Measurements from ENCODE around the gene C9orf152. TPM values are rescaled to one million over a fixed set of nuclear protein-coding genes. Genes with fewer than 3 reads are reported as not detected.

The C9orf152 gene
- total and polyA plus RNA-seq, 9 of the 15 experiments (the other 6 are each of a cell fraction or from before 2014, with no cell fraction given): not detected

DNA sequence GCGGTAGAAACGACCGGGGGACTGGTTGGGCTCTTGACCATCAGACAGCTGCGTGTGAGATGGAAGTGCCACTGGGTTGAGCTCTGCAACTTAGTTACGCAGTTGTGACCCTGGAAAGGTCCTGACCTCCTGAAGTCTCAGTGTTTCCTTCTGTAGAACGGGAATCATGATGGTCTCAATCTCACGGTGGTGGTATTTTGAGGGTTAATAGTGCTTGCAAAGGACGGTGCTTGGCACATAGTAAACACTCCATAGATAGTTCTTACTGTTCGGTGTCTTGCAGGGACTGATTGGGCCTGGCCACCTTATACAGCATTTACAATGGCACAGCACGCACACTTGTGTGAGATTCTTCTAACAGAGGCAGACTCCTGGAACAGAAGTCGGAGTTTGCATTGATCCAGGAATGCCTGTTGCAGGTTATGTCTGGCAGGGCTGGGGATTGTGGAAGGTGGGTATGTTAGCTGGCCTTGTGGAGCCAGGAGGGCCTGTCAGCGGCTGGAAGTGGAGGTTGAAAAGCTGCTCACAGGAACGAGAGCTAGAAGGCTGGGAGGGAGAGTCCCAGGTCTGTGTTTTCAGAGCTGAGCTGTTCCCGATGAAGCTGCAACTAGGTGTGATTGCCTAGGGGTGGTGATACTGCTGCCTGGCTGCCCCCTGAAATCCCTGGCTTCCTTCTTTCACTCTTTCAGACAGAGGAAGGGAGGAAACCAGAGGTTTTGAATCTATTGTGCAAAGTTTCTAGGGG lies 49.3 kb upstream of the C9orf152 start (continued):
- TF ChIP-seq POLR2H (tag; IDR thresholded peaks at IDR 0.05; ENCODE audit: low read depth) (no peak), ZNF696 (CRISPR knock-in tag; conservative IDR thresholded peaks at IDR 0.05) (no peak), ZFX (CRISPR knock-in tag; IDR thresholded peaks at IDR 0.05) (peak; percentile 65), CBX3 (IDR thresholded peaks at IDR 0.05; ENCODE audit: borderline replicate concordance in 1 of 2, low read length in 2 of 2) (peak in 1 of 2 experiments; percentile 53; a peak in 1 of 3 replicates), LARP7 (IDR thresholded peaks at IDR 0.05) (no peak), HLTF (IDR thresholded peaks at IDR 0.05) (no peak), MTA1 (IDR thresholded peaks at IDR 0.05; ENCODE audit: borderline replicate concordance) (no peak), ZSCAN32 (CRISPR knock-in tag; IDR thresholded peaks at IDR 0.05) (no peak), HDAC8 (tag; IDR thresholded peaks at IDR 0.05) (no peak), RCOR1 (IDR thresholded peaks at IDR 0.05; ENCODE audit: borderline replicate concordance in 1 of 2, low read depth in 2 of 2, low read length in 2 of 2) (0 out of 4 replicates have a peak, but pooled peaks of 1 of the 2 experiments have one; percentile 50), NR3C1 (CRISPR knock-in tag; IDR thresholded peaks at IDR 0.05) (no peak), ZBED1 (IDR thresholded peaks at IDR 0.05) (no peak), TEAD2 (tag; IDR thresholded peaks at IDR 0.05) (no peak), ZNF57 (CRISPR knock-in tag; IDR thresholded peaks at IDR 0.05) (0 out of 2 replicates have a peak, but pooled peaks have one; percentile 2), FOXP1 (CRISPR knock-in tag; IDR thresholded peaks at IDR 0.05) (0 out of 2 replicates have a peak, but pooled peaks have one; percentile 63), TSC22D4 (tag; IDR thresholded peaks at IDR 0.05) (no peak), BRD4 (IDR thresholded peaks at IDR 0.05) (peak; percentile 79; the same call in 1 of the 2 replicates), SIRT6 (IDR thresholded peaks at IDR 0.05; ENCODE audit: low read depth, low read length) (no peak)
- TF ChIP-seq, protein P1, sequence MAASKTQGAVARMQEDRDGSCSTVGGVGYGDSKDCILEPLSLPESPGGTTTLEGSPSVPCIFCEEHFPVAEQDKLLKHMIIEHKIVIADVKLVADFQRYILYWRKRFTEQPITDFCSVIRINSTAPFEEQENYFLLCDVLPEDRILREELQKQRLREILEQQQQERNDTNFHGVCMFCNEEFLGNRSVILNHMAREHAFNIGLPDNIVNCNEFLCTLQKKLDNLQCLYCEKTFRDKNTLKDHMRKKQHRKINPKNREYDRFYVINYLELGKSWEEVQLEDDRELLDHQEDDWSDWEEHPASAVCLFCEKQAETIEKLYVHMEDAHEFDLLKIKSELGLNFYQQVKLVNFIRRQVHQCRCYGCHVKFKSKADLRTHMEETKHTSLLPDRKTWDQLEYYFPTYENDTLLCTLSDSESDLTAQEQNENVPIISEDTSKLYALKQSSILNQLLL (CRISPR knock-in tag; IDR thresholded peaks at IDR 0.05; ENCODE audit: borderline replicate concordance): no peak
- TF ChIP-seq, protein P2, sequence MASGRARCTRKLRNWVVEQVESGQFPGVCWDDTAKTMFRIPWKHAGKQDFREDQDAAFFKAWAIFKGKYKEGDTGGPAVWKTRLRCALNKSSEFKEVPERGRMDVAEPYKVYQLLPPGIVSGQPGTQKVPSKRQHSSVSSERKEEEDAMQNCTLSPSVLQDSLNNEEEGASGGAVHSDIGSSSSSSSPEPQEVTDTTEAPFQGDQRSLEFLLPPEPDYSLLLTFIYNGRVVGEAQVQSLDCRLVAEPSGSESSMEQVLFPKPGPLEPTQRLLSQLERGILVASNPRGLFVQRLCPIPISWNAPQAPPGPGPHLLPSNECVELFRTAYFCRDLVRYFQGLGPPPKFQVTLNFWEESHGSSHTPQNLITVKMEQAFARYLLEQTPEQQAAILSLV (tag; IDR thresholded peaks at IDR 0.05): 0 out of 2 replicates have a peak, but pooled peaks have one; percentile 36
- TF ChIP-seq, protein P3, sequence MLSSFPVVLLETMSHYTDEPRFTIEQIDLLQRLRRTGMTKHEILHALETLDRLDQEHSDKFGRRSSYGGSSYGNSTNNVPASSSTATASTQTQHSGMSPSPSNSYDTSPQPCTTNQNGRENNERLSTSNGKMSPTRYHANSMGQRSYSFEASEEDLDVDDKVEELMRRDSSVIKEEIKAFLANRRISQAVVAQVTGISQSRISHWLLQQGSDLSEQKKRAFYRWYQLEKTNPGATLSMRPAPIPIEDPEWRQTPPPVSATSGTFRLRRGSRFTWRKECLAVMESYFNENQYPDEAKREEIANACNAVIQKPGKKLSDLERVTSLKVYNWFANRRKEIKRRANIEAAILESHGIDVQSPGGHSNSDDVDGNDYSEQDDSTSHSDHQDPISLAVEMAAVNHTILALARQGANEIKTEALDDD (IDR thresholded peaks at IDR 0.05): 0 out of 2 replicates have a peak, but pooled peaks have one; percentile 36

Measured in K562 (cell line).